CD4-positive, alpha-beta T cell treated with Interleukin-6 at 100 ng/mL for 8 hours (primary cell): ENCODE data around the gene RACK1.
A peak's percentile ranks its signal among the peaks of the same experiment; 100 is the strongest.
"Not testable (repeated sequence)": the region's sequence is repeated elsewhere in the genome, so short reads cannot be mapped to it uniquely, and the experiment has no call there.

Experiments
- DNase-seq: peaks from one replicate; pipeline ENCODE4 v3.0.0-alpha.2; 2020; ENCODE audit warnings: mixed read lengths, low spot score

The RACK1 gene

GRCh38 chr5:181243564-181244343 is at the start of gene RACK1:
TSS of gene RACK1 (minus strand) at chr5:181243906. CDS start at chr5:181243800, 106 bp downstream.
- peak; percentile 85 for DNase-seq

- DNase-seq, result not testable (repeated sequence)
Observed at GRCh38 chr5:181287331-181287730, 43.6 kb upstream of the RACK1 start.

- DNase-seq, result not testable (repeated sequence)
Observed at GRCh38 chr5:181285962-181286705, 42.4 kb upstream of the RACK1 start.

GRCh38 chr5:181283841-181284755 is 40.4 kb upstream of the RACK1 start:
- DNase-seq, result not testable (repeated sequence)

- no peak for DNase-seq
Observed at GRCh38 chr5:181283347-181283746, 39.6 kb upstream of the RACK1 start.

GRCh38 chr5:181282874-181283273 is 39.2 kb upstream of the RACK1 start:
- DNase-seq, result no peak

GRCh38 chr5:181282415-181282814 is 38.7 kb upstream of the RACK1 start:
- DNase-seq, result not testable (repeated sequence)

- DNase-seq, result no peak
Observed at GRCh38 chr5:181281984-181282316, 38.2 kb upstream of the RACK1 start.

GRCh38 chr5:181281077-181281983 is 37.6 kb upstream of the RACK1 start:
- no peak for DNase-seq

- no peak for DNase-seq
Observed at GRCh38 chr5:181280251-181280762, 36.6 kb upstream of the RACK1 start.

GRCh38 chr5:181273433-181273744 is 29.7 kb upstream of the RACK1 start:
- not testable (repeated sequence) for DNase-seq

- DNase-seq, result no peak
Observed at GRCh38 chr5:181271081-181271480, 27.4 kb upstream of the RACK1 start.

- not testable (repeated sequence) for DNase-seq
Observed at GRCh38 chr5:181267907-181268306, 24.2 kb upstream of the RACK1 start.

GRCh38 chr5:181267291-181267904 is 23.7 kb upstream of the RACK1 start:
- not testable (repeated sequence) for DNase-seq

- DNase-seq, result no peak
Observed at GRCh38 chr5:181265092-181265671, 21.5 kb upstream of the RACK1 start.

- DNase-seq, result no peak
Observed at GRCh38 chr5:181263633-181264032, 19.9 kb upstream of the RACK1 start.

- DNase-seq, result peak; percentile 68
Observed at GRCh38 chr5:181261320-181262049, 17.8 kb upstream of the RACK1 start.

GRCh38 chr5:181260720-181261319 is 17.1 kb upstream of the RACK1 start, which contains the start of gene TRIM52:
TSS of gene TRIM52 (minus strand) at chr5:181261143. CDS start at chr5:181260813, 330 bp downstream.
- peak; percentile 92 for DNase-seq
